Measurements from ENCODE around the gene HNF4A. TPM values are rescaled to one million over a fixed set of nuclear protein-coding genes. Genes with fewer than 3 reads are reported as not detected.

The HNF4A gene
- total and polyA plus RNA-seq, 2 of the 13 experiments (the other 11 are each of a cell fraction or from before 2014, with no cell fraction given) = 80.9 to 169 TPM

- no peak for TF ChIP-seq REST (IDR thresholded peaks at IDR 0.05; ENCODE audit: borderline replicate concordance in 1 of 2, low read depth in 1 of 2, low read length in 2 of 2)
- TF ChIP-seq ZBTB34 (CRISPR knock-in tag; IDR thresholded peaks at IDR 0.05) = no peak
- peak; percentile 18 for TF ChIP-seq YY1 (IDR thresholded peaks at IDR 0.05; ENCODE audit: insufficient read depth, insufficient replicate concordance, low read depth, low read length)
- no peak for TF ChIP-seq ZNF780A (CRISPR knock-in tag; IDR thresholded peaks at IDR 0.05)
- TF ChIP-seq NCOR1 (IDR thresholded peaks at IDR 0.05; ENCODE audit: borderline replicate concordance, low read length) = no peak
- no peak for TF ChIP-seq CHCHD3 (CRISPR knock-in tag; IDR thresholded peaks at IDR 0.05)
- TF ChIP-seq POGZ (CRISPR knock-in tag; IDR thresholded peaks at IDR 0.05) = 0 out of 2 replicates have a peak, but pooled peaks have one; percentile 11
- no peak for TF ChIP-seq ZNF362 (CRISPR knock-in tag; IDR thresholded peaks at IDR 0.05; ENCODE audit: borderline replicate concordance)
- no peak; the same call in 1 of the 2 replicates for TF ChIP-seq ZNF414 (CRISPR knock-in tag; IDR thresholded peaks at IDR 0.05)
- TF ChIP-seq ZNF644 (CRISPR knock-in tag; IDR thresholded peaks at IDR 0.05; ENCODE audit: low read depth) = no peak
- 0 out of 2 replicates have a peak, but pooled peaks have one; percentile 31 for TF ChIP-seq MED1 (CRISPR knock-in tag; IDR thresholded peaks at IDR 0.05)
- TF ChIP-seq SOX5 (CRISPR knock-in tag; IDR thresholded peaks at IDR 0.05; ENCODE audit: borderline replicate concordance) = no peak
- TF ChIP-seq ZNF234 (CRISPR knock-in tag; conservative IDR thresholded peaks at IDR 0.05) = no peak
- TF ChIP-seq ZNF232 (CRISPR knock-in tag; IDR thresholded peaks at IDR 0.05; ENCODE audit: borderline replicate concordance) = no peak
- TF ChIP-seq DNMT3B (CRISPR knock-in tag; conservative IDR thresholded peaks at IDR 0.05) = no peak
- no peak for TF ChIP-seq CEBPZ (IDR thresholded peaks at IDR 0.05; ENCODE audit: low read length)
- TF ChIP-seq SMYD3 (CRISPR knock-in tag; IDR thresholded peaks at IDR 0.05) = no peak
- no peak for TF ChIP-seq JARID2 (CRISPR knock-in tag; IDR thresholded peaks at IDR 0.05; ENCODE audit: insufficient replicate concordance)
- no peak for TF ChIP-seq ZNF720 (CRISPR knock-in tag; IDR thresholded peaks at IDR 0.05)
Observed at GRCh38 chr20:44326391-44327159, 28.9 kb upstream of the HNF4A start (continued).
